Suppressor macrophage treated with lipopolysaccharide for 1 hour (primary cell): Measurements from ENCODE around the gene HELZ2.
"Not testable (repeated sequence)": the region's sequence is repeated elsewhere in the genome, so short reads cannot be mapped to it uniquely, and the experiment has no call there.

ENCODE experiments used
- DNase-seq, 3 donors: peaks; one replicate each; pipeline ENCODE4 v3.0.0-alpha.2; 2020 to 2022

The HELZ2 gene

GRCh38 chr20:63563225-63563935 lies 10.7 kb downstream of the HELZ2 start:
- no peak for DNase-seq

GRCh38 chr20:63562461-63563224 lies 11.4 kb downstream of the HELZ2 start:
- no peak for DNase-seq

- no peak for DNase-seq
Observed at GRCh38 chr20:63561624-63562396, 12.2 kb downstream of the HELZ2 start.

- no peak for DNase-seq
Observed at GRCh38 chr20:63560856-63561609, 13.0 kb downstream of the HELZ2 start.

- no peak for DNase-seq
Observed at GRCh38 chr20:63560333-63560805, 13.7 kb downstream of the HELZ2 start.

- not testable (repeated sequence) for DNase-seq
Observed at GRCh38 chr20:63559485-63560332, 14.3 kb downstream of the HELZ2 start.

- DNase-seq = no peak
Observed at GRCh38 chr20:63558804-63559484, 15.1 kb downstream of the HELZ2 start.

- DNase-seq = no peak
Observed at GRCh38 chr20:63557481-63557891, 16.6 kb downstream of the HELZ2 start.

GRCh38 chr20:63556873-63557478 lies 17.1 kb downstream of the HELZ2 start:
- DNase-seq = no peak

- DNase-seq = no peak
Observed at GRCh38 chr20:63555661-63556381, 18.2 kb downstream of the HELZ2 start.

- no peak for DNase-seq
Observed at GRCh38 chr20:63554361-63555278, 19.4 kb downstream of the HELZ2 start.

- DNase-seq = peak; percentile 71 to 89 (median 77)
Observed at GRCh38 chr20:63553933-63554290, 20.1 kb downstream of the HELZ2 start, which contains the start of gene FNDC11. TSS of gene FNDC11 (plus strand) at chr20:63554159. CDS start at chr20:63555664, 1,505 bp downstream.

- peak; percentile 83 to 94 (median 84) for DNase-seq
Observed at GRCh38 chr20:63553251-63553932, 20.6 kb downstream of the HELZ2 start.

GRCh38 chr20:63552481-63553249 lies 21.4 kb downstream of the HELZ2 start:
- no peak for DNase-seq

- no peak for DNase-seq
Observed at GRCh38 chr20:63551068-63551467, 23.0 kb downstream of the HELZ2 start.

GRCh38 chr20:63549679-63550282 lies 24.3 kb downstream of the HELZ2 start:
- no peak for DNase-seq

- DNase-seq = no peak
Observed at GRCh38 chr20:63549019-63549418, 25.0 kb downstream of the HELZ2 start.
